KMS-11 (cell line): ENCODE results near the gene SMIM5.

Source experiments
- H2AFZ ChIP-seq: fragments of 200-600 bp; sonication (generic); 2 replicates; pipeline ENCODE4 v1.6.1; 2016; ENCODE audit warnings: antibody characterized with exemption, mixed run types, low read depth
- H3K27ac ChIP-seq: fragments of 200-600 bp; sonication (generic); 2 replicates; pipeline ENCODE4 v1.6.1; 2016; ENCODE audit warnings: mild to moderate bottlenecking, mixed run types
- H3K27me3 ChIP-seq: fragments of 200-600 bp; sonication (generic); 2 replicates; pipeline ENCODE4 v1.6.1; 2017; ENCODE audit warnings: mild to moderate bottlenecking, low read depth, mixed run types, moderate library complexity; ENCODE audit not compliant: insufficient read depth
- H3K36me3 ChIP-seq: fragments of 200-600 bp; sonication (generic); 2 replicates; pipeline ENCODE4 v1.6.1; 2017; ENCODE audit warnings: mild to moderate bottlenecking, mixed run types; ENCODE audit not compliant: insufficient read depth
- H3K4me1 ChIP-seq: fragments of 200-600 bp; sonication (generic); 2 replicates; pipeline ENCODE4 v1.6.1; 2016; ENCODE audit warnings: mild to moderate bottlenecking, low read depth, mixed run types; ENCODE audit not compliant: poor library complexity, severe bottlenecking
- H3K4me2 ChIP-seq: fragments of 200-600 bp; sonication (generic); 2 replicates; pipeline ENCODE4 v1.7.0; 2016; ENCODE audit warnings: mild to moderate bottlenecking, mixed run types
- H3K4me3 ChIP-seq: fragments of 200-600 bp; sonication (generic); IDR thresholded peaks from 2 replicates; pipeline ENCODE4 v1.6.1; 2017; ENCODE audit warnings: low read depth, low read length, mixed read lengths; ENCODE audit not compliant: insufficient read depth
- H3K79me2 ChIP-seq: fragments of 200-600 bp; sonication (generic); 2 replicates; pipeline ENCODE4 v1.6.1; 2016; ENCODE audit warnings: low read depth, mixed run types; ENCODE audit not compliant: insufficient read depth
- H3K9ac ChIP-seq: fragments of 200-600 bp; sonication (generic); 2 replicates; pipeline ENCODE4 v1.6.1; 2016; ENCODE audit warnings: mild to moderate bottlenecking, mixed run types
- H4K20me1 ChIP-seq: fragments of 200-600 bp; sonication (generic); 2 replicates; pipeline ENCODE4 v1.6.1; 2016; ENCODE audit warnings: mild to moderate bottlenecking, mixed run types; ENCODE audit not compliant: insufficient read depth
- CTCF ChIP-seq: fragments of 200-600 bp; sonication (generic); conservative IDR thresholded peaks from 2 replicates; pipeline ENCODE4 v1.6.1; 2017; ENCODE audit warnings: low read depth, mild to moderate bottlenecking, antibody characterized with exemption, low read length, moderate library complexity, mixed read lengths

The SMIM5 gene

DNA sequence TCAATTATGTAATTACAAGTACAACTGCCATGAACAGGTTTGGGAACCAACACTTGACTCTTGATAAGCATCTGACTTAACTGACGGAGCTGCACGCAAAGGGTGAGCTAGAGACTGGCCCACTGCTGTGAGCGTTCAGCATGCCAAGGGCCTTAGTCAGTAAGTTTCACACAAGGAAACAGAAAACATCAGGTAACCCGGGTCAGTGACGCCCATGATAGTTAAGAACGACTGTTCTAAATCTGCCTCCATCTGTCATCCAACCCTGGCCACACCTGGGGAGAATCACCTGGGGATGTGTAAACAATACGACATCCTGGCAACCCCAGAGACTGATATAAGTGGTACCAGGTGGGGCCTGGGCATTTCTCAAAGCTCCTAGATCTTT is 12.3 kb downstream of the SMIM5 start:
- Histone ChIP-seq H2AFZ (no peak overlapping the region), H3K27me3 (no peaks in the 10 kb centered on the region), H4K20me1 (no peaks in the 10 kb centered on the region), H3K36me3 (no peaks in the 10 kb centered on the region), H3K27ac (no peak overlapping the region), H3K9ac (no peak overlapping the region), H3K4me2 (no peak overlapping the region), H3K4me3 (no peak overlapping the region), H3K79me2 (no peaks in the 10 kb centered on the region), H3K4me1 (no peaks in the 10 kb centered on the region)
- no peak for TF ChIP-seq CTCF

- Histone ChIP-seq H2AFZ (no peak overlapping the region), H3K27me3 (no peaks in the 10 kb centered on the region), H3K79me2 (no peaks in the 10 kb centered on the region), H3K27ac (no peak overlapping the region), H3K4me2 (no peak overlapping the region), H3K4me3 (no peak overlapping the region), H3K9ac (no peak overlapping the region), H4K20me1 (no peaks in the 10 kb centered on the region), H3K4me1 (no peaks in the 10 kb centered on the region), H3K36me3 (no peaks in the 10 kb centered on the region)
- TF ChIP-seq CTCF, result no peak
These were observed 12.8 kb downstream of the SMIM5 start for GRCh38 chr17:75645889-75646637.

DNA sequence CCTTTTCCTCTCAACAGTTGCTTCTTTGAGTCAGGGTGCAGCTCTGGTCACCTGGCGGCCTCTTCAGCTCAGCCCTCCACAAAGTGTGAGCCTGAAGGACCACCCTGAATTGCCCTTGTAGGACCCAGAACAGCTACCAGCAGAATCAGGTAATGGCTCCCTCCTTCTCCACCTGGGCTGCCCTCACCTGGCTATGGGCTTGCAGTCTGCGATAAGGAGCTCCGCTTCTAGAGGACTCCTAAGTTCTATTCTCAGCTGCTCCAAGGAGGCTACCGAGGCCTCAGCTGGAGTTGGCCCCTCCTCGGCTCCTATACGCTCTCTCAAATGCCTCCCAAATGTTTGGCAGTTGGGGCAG is 13.4 kb downstream of the SMIM5 start:
- no peak overlapping the region for H2AFZ ChIP-seq
- no peaks in the 10 kb centered on the region for H3K27me3 ChIP-seq
- no peaks in the 10 kb centered on the region for H3K36me3 ChIP-seq
- no peak overlapping the region for H3K9ac ChIP-seq
- no peak overlapping the region for H3K27ac ChIP-seq
- no peak overlapping the region for H3K4me2 ChIP-seq
- H3K4me3 ChIP-seq, result no peak overlapping the region
- H3K4me1 ChIP-seq, result no peaks in the 10 kb centered on the region
- TF ChIP-seq CTCF, result no peak
- no peaks in the 10 kb centered on the region for H3K79me2 ChIP-seq
- no peaks in the 10 kb centered on the region for H4K20me1 ChIP-seq

DNA sequence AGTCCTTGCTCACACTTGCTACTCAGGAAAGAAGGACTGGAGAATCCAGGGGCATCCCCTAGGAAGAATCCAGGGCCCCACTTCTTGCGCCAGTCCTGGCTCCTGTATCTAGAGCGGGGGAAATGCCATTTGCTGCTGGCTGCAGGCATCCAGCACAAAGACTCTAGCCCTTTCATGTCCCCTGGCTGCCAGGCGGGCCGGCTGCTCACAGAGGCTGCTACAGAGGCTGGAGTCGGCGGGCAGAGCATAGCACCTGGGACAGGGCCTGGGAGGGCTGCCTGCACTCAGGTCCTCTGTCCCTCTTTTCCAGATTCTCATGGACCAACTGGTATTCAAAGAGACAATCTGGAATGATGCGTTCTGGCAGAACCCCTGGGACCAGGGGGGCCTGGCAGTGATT is 13.8 kb downstream of the SMIM5 start:
- Histone ChIP-seq H3K4me1 (no peaks in the 10 kb centered on the region), H3K9ac (no peak overlapping the region), H3K4me2 (no peak overlapping the region), H3K79me2 (no peaks in the 10 kb centered on the region), H3K36me3 (no peaks in the 10 kb centered on the region), H3K27ac (no peak overlapping the region), H4K20me1 (no peaks in the 10 kb centered on the region), H2AFZ (no peak overlapping the region), H3K4me3 (no peak overlapping the region), H3K27me3 (no peaks in the 10 kb centered on the region)
- no peak for TF ChIP-seq CTCF
